HG03064 (cell line): ENCODE results near the gene PSENEN.
"Not testable (repeated sequence)": the region's sequence is repeated elsewhere in the genome, so short reads cannot be mapped to it uniquely, and the experiment has no call there.

Experiments used
- ATAC-seq: cut with Tn5 transposase; IDR thresholded peaks from one replicate; pipeline ENCODE4 v1.9.1; 2021; ENCODE audit warnings: low read depth; ENCODE audit not compliant: unreplicated experiment

Gene PSENEN

DNA sequence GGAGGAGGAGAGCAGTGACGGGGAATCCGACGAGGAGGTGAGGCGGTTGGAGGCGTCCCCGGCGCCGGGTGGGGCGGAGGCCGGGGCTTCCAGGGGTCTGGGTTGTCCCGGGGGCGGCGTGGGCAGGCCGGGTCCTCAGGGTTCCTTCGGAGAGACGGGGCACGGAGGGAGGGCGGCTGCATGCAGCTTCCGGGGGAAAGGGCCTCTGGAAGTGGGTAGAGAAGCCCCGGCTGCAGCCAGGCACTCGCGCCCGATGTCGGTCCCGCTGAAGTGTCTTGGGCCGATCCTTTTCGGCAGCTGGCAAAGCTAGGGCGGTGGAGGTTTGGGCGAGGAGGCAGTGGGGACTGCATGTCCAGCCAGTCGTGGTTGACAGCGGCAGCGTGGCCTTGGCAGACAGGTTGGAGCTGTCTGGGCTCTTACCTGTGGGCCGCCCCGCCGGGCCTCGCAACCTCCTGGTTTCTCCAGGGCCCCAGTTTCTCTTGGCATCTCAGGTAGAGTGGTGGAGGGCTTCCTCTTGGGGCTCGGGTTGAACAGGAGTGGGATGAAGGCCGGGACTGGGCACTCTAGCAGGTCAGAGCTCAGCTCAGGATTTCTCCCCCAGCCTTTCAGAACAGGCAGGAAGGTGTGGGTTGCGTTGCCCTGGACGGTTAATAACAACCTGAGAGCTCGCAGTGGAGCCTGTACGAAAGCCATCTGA is 27.0 kb upstream of the PSENEN start:
- ATAC-seq = peak; percentile 3

DNA sequence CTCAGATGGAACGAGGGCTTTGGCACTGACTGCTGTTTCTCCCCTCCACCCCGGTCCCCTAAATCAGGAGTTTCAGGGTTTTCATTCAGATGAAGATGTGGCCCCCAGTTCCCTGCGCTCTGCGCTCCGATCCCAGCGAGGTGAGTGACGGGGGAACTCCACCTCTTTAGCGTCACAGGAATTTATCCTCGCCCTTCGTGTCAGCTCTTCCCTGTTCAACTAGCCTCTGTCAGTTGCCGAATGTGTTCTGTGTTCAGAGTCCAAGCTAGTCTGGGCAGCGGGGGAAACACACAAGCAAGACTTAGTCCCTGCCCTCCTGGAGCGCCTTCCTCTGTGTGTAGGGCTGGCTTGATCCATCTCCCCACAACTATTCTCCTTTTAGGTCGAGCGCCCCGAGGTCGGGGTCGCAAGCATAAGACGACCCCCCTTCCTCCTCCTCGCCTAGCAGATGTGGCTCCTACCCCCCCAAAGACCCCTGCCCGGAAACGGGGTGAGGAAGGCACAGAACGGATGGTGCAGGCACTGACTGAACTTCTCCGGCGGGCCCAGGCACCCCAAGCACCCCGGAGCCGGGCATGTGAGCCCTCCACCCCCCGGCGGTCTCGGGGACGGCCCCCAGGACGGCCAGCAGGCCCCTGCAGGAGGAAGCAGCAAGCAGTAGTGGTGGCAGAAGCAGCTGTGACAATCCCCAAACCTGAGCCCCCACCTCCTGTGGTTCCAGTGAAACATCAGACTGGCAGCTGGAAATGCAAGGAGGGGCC is 25.9 kb upstream of the PSENEN start:
- ATAC-seq = no peak

DNA sequence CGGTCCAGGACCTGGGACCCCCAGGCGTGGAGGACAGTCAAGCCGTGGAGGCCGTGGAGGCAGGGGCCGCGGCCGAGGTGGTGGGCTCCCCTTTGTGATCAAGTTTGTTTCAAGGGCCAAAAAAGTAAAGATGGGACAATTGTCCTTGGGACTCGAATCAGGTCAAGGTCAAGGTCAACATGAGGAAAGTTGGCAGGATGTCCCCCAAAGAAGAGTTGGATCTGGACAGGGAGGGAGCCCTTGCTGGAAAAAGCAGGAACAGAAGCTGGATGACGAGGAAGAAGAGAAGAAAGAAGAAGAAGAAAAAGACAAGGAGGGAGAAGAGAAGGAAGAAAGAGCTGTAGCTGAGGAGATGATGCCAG is 25.3 kb upstream of the PSENEN start:
- ATAC-seq = no peak

DNA sequence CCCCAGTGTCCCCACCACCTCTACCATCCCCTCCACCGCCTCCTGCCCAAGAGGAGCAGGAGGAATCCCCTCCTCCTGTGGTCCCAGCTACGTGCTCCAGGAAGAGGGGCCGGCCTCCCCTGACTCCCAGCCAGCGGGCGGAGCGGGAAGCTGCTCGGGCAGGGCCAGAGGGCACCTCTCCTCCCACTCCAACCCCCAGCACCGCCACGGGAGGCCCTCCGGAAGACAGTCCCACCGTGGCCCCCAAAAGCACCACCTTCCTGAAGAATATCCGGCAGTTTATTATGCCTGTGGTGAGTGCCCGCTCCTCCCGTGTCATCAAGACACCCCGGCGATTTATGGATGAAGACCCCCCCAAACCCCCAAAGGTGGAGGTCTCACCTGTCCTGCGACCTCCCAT is 24.8 kb upstream of the PSENEN start:
- ATAC-seq = no peak

DNA sequence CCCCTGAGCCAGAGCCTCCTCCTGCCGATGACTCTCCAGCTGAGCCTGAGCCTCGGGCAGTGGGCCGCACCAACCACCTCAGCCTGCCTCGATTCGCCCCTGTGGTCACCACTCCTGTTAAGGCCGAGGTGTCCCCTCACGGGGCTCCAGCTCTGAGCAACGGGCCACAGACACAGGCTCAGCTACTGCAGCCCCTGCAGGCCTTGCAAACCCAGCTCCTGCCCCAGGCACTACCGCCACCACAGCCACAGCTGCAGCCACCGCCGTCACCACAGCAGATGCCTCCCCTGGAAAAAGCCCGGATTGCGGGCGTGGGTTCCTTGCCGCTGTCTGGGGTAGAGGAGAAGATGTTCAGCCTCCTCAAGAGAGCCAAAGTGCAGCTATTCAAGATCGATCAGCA is 24.1 kb upstream of the PSENEN start:
- no peak for ATAC-seq

DNA sequence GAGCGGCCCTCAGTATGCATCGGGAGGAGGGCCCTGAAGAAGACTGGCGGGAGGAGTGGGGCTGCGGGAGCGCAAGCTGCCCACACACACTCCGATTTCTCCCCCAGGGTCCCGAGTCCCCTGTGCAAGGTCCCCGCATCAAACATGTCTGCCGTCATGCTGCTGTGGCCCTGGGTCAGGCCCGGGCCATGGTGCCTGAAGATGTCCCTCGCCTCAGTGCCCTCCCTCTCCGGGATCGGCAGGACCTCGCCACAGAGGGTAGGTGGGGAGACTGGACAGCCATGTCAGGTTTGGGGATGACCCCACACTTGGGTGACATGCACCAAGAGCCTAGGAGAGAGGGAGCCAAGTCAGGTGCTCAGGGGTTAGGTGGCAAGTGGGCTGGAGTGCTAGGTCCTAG is 23.0 kb upstream of the PSENEN start:
- no peak for ATAC-seq

DNA sequence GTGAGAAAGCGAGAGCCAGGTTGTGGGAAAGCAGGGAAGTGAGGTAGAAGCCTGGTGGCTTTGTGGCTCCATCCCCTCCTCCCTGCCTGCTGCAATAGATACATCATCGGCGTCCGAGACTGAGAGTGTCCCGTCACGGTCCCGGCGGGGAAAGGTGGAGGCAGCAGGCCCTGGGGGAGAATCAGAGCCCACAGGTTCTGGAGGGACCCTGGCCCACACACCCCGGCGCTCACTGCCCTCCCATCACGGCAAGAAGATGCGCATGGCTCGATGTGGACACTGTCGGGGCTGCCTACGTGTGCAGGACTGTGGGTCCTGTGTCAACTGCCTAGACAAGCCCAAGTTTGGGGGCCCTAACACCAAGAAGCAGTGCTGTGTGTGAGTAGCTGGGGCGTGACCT is 22.6 kb upstream of the PSENEN start:
- no peak for ATAC-seq

DNA sequence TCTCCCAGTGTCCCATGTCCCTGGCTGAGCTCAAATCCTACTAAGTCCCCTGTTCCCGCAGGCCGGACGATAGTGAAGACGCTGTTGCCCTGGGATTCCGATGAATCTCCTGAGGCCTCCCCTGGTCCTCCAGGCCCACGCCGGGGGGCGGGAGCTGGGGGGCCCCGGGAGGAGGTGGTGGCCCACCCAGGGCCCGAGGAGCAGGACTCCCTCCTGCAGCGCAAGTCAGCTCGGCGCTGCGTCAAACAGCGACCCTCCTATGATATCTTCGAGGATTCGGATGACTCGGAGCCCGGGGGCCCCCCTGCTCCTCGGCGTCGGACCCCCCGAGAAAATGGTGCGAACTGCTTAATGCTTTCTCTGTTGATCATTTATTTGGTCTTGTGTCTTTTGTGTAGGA is 21.8 kb upstream of the PSENEN start:
- ATAC-seq = no peak

DNA sequence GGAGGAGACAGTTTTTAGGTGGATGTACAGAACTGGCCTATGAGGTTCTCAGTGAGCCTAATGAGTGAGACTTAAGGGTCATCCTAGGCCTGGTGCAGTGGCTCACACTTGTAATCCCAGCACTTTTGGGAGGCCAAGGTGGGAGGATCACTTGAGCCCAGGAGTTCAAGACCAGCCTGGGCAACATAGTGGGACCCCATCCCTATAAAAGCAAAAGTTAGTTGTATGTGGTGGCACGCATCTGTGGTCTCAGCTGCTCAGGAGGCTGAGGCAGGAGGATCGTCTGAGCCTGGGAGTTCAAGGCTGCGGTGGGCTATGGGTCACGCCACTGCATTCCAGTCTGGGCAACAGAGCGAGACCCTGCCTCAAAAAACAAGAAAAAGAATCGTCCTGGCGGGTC is 21.3 kb upstream of the PSENEN start:
- not testable (repeated sequence) for ATAC-seq

DNA sequence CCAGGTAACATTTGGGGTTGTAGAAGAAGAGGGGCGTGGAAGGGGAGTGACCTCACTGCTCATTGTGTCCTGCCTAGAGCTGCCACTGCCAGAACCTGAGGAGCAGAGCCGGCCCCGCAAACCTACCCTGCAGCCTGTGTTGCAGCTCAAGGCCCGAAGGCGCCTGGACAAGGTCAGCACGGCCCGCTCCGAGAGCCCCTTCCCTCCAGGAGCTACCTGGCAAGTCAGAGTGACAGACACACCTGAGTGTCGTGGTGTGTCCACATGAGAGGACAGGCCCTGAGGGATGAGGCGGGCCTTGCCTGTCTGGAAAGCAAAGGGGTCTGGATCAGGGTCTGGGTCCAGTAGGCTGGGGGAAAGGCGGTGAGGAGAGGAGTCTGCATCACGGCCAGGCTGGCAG is 20.9 kb upstream of the PSENEN start:
- no peak for ATAC-seq

DNA sequence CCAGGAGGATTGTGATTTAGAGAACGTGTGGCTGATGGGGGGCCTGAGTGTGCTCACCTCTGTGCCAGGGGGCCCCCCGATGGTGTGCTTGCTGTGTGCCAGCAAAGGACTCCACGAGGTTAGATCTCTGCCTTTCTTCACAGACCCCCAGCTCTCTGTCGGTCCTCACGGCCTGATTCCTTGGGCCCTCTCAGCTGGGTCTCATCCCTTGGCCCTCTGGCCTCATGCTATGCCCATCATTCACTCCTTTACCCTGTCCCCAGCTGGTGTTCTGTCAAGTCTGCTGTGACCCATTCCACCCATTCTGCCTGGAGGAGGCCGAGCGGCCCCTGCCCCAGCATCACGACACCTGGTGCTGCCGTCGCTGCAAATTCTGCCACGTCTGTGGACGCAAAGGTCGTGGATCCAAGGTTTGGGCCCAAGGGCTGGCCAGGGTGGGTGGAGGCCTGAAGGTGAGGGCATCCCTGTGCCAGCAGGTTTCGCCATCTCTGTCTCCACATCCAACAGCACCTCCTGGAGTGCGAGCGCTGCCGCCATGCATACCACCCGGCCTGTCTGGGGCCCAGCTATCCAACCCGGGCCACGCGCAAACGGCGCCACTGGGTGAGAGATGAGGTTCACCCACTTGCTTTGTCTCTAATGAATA is 20.1 kb upstream of the PSENEN start:
- no peak for ATAC-seq

DNA sequence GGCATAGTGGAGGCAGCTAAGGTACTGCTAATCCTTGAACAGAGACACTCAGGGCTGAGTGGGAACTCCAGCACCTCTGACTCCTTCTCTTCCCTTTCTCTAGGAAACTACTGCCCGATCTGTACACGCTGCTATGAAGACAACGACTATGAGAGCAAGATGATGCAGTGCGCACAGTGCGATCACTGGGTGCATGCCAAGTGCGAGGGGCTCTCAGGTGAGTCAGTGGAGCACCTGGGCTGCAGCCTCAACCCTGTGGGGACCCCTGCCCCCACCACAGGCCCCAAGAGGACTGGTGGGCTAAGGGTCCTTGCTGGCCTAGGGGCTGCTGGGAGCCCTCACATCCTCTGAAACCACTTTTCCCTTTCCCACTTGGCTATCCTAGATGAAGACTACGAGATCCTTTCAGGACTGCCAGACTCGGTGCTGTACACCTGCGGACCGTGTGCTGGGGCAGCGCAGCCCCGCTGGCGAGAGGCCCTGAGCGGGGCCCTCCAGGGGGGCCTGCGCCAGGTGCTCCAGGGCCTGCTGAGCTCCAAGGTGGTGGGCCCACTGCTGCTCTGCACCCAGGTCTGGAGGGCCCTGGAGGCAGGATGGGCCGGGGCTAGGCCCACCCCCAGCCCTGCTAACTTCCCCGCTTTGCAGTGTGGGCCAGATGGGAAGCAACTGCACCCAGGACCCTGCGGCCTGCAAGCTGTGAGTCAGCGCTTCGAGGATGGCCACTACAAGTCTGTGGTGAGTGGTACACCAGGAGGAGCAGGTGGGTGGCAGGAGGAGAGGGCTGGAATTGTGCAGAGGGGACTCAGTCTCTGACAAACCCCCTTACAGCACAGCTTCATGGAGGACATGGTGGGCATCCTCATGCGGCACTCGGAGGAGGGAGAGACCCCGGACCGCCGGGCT is 18.1 kb upstream of the PSENEN start:
- ATAC-seq = no peak

DNA sequence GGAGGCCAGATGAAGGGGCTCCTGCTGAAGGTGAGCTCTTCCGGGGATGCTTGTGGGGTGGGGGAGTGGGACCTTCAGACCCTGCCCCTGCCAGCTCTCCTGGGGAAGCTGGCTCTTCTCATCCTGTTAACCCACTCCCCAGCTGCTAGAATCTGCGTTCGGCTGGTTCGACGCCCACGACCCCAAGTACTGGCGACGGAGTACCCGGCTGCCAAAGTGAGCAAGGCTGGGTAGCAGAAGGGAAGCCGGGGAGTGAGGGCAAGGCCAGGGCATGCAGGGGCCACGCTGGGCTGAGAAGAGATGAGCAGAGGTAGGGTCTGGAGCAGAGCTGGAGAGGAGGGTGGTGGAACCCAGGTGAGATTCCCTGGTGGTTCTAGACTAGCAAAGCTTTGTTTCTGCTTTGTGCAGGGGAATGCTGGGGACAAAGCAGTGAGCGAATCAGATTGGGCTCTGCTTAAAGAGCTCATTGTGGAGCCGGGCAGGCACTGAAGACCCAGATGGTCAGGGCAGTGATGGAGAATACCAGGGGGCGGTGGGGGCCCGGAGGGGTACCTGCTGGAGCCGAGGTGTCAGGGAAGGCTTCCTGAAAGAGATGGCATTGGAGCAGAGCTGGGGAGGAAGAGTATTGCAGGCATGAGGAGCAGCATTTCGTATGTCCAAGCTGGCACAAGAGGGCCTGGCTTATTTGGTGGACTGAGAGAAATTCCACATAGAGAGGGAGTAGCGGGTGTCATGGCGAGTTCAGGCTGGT is 17.3 kb upstream of the PSENEN start:
- no peak for ATAC-seq

DNA sequence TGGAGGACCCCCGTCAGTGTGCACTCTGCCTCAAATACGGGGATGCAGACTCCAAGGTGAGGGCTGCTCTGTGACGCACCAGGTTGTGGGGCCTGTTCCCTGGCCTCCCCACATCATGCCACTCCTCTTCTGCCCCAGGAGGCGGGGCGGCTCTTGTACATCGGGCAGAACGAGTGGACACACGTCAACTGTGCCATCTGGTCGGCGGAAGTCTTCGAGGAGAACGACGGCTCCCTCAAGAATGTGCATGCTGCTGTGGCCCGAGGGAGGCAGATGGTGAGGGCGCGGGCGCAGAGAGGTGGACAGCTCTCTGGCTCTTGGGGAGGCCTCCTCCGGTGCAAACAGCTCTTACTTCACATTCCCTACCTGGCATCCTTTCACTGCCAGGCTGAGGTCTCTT is 16.4 kb upstream of the PSENEN start:
- ATAC-seq = no peak

DNA sequence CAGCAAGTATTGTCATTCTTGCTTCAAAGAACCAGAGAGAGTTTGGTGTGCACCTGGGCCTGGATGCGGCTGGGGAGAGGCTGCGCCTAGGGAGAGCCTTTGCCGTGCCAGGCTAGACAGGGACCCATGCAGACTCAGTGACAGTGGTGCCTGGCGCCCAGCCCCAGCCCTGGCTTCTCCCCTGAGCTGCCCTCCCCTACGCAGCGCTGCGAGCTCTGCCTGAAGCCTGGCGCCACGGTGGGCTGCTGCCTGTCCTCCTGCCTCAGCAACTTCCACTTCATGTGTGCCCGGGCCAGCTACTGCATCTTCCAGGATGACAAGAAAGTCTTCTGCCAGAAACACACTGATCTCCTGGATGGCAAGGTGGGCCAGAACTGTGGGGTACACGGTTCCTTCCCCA is 15.7 kb upstream of the PSENEN start:
- no peak for ATAC-seq

DNA sequence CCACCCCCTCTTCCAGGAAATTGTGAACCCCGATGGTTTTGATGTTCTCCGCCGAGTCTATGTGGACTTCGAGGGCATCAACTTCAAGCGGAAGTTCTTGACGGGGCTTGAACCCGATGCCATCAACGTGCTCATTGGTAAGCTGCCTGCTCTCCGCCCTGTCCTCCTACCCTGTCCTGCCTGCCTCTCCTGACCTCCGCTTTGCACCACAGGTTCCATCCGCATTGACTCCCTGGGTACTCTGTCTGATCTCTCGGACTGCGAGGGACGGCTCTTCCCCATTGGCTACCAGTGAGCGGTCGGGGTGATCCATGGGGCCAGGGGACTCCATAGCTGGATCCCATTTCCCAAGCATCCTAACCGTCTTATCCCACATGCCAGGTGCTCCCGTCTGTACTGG is 15.1 kb upstream of the PSENEN start:
- no peak for ATAC-seq

DNA sequence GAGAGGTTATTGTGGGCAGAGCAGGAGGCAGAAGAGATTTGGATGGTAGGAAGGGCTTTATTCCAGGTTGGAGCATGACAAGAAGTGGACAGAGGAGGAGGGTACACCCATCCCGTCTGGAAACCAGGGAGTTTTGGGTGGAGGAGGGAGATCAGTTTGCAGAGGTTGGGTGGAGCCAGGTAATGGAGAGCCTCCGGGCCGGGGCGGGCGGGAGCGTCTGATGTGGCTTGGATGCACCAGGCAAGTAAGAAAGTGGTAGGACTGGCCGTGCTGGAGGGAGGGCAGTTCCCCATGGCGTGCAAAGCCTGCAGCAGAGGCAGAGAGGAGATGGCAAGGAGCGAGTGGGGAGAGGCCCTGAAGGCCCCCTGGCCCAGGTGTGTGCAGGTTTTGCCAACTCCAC is 14.1 kb upstream of the PSENEN start:
- no peak for ATAC-seq

DNA sequence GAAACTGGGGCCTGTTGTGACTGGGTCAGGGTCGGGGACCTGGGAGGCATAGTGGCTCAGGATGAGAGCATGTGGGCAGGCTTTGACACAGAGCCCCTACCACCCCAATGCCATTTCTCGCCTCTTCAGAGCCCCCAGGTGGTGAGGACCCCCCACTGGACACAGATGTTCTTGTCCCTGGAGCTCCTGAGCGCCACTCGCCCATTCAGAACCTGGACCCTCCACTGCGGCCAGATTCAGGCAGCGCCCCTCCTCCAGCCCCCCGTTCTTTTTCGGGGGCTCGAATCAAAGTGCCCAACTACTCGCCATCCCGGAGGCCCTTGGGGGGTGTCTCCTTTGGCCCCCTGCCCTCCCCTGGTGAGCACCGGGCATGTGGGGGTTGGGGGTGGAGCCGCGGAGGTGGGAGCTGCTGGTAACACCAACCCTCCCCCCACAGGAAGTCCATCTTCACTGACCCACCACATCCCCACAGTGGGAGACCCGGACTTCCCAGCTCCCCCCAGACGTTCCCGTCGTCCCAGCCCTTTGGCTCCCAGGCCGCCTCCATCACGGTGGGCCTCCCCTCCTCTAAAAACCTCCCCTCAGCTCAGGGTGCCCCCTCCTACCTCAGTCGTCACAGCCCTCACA is 13.6 kb upstream of the PSENEN start:
- ATAC-seq = no peak

DNA sequence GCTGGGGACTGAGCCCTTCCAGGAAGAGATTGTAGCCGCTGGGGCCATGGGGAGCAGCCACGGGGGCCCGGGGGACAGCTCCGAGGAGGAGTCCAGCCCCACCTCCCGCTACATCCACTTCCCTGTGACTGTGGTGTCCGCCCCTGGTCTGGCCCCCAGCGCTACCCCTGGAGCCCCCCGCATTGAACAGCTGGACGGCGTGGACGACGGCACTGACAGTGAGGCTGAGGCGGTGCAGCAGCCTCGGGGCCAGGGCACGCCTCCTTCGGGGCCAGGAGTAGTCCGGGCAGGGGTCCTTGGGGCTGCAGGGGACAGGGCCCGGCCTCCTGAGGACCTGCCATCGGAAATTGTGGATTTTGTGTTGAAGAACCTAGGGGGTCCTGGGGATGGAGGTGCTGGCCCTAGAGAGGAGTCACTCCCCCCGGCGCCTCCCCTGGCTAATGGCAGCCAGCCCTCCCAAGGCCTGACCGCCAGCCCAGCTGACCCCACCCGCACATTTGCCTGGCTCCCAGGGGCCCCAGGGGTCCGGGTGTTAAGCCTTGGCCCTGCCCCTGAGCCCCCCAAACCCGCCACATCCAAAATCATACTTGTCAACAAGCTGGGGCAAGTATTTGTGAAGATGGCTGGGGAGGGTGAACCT is 12.8 kb upstream of the PSENEN start:
- ATAC-seq = no peak
